ENCODE data around the gene HNRNPA1. TPM values are rescaled to one million over a fixed set of nuclear protein-coding genes. Genes with fewer than 3 reads are reported as not detected.

The HNRNPA1 gene
- total and polyA plus RNA-seq, 9 of the 15 experiments (the other 6 are each of a cell fraction or from before 2014, with no cell fraction given) = 1,166 to 2,703 (median 1,815) TPM

DNA sequence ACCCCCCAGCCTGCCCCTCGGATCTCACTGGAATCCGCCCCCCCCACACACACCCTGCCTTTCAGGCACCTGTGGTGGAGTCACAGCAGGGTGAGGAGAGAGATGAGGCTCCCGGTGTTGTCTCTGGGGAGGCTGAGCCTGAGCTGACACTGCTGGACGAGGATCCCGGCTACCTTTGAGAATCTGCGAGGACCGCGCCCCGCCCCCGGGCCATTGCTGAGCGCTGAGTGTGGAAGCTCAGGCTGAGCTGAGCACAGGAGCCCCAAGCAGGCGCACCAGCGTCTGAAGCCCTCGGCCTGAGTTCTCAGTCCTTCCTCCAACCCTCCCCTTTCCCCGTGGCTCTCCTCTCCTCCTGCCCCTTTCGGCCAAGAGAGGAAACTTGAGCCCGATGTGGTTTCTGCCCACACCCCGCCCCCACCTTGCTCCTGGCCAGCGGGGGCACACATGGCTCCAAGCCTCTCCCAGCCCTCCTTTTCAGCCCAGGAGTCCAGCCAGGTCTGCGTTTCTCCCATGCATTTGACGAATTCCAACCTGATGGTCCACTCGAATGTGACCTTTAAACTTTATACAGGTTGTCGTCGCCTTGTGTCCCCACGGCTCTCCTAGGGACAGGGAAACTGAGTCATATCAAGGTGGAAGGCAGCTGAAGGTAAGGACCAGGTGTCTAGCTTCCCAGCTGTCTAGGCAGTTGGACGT, 20.4 kb downstream of the HNRNPA1 start, which contains the start of gene NFE2:
Gene NFE2, minus strand, starts transcription at position 284 of the 696 bp plus-strand sequence. CDS start 5,767 bp downstream, outside the sequence.
- ChIA-PET POLR2A (interaction anchor here (0.5 to 4.1 kb wide), 10 partner anchors 10 to 639 kb away, joined by 3 to 19 read pairs (median 6); partner anchors contain the start of genes CBX5, COPZ1 and HNRNPA1), CTCF (ENCODE audit: low intra/inter-chr PET ratio) (interaction anchor here (0.7 kb wide), 1 partner anchor 1942 kb away, joined by 3 read pairs; no protein-coding TSS in a partner anchor)
- WGBS (ENCODE audit: insufficient coverage, low coverage, missing lambda C conversion rate) = under 1% methylated on average over 22 of the region's 26 CpGs
- Histone ChIP-seq H3K9me1 (ENCODE audit: control insufficient read depth, insufficient read depth, low read length) (no peaks in the 10 kb centered on the region), H3K9ac (ENCODE audit: insufficient read depth in 1 of 2, low read depth in 2 of 2, low read length in 2 of 2) (peak within 1 kb of the TSS; percentile 92 to 93), H3K79me2 (ENCODE audit: control insufficient read depth, insufficient read depth, low read length) (peaks cover 89% of the 10 kb centered on the region), H4K20me1 (replicated peaks; ENCODE audit: control insufficient read depth, insufficient read depth, low read length) (no peaks in the 10 kb centered on the region), H2AFZ (ENCODE audit: low read depth, low read length) (no peak within 1 kb of the TSS), H3K4me1 (replicated peaks in 1 of 2; ENCODE audit: control insufficient read depth in 2 of 2, insufficient read depth in 2 of 2, low read length in 2 of 2) (peaks cover 29 to 35% of the 10 kb centered on the region in 2 experiments), H3K27ac (ENCODE audit: extremely low read depth, low read depth, low read length) (peak within 1 kb of the TSS; percentile 88), H3K4me3 (peak within 1 kb of the TSS; percentile 78), H3K27me3 (ENCODE audit: control insufficient read depth in 2 of 2, insufficient read depth in 2 of 2, low read length in 2 of 2) (no peaks in the 10 kb centered on the region), H3K9me3 (replicated peaks; ENCODE audit: control insufficient read depth, insufficient read depth, low read depth, low read length) (no peaks in the 10 kb centered on the region), H3K36me3 (ENCODE audit: control insufficient read depth, insufficient read depth, low read length) (peaks cover 36% of the 10 kb centered on the region), H3K4me2 (ENCODE audit: insufficient read depth, low read length) (peak within 1 kb of the TSS; percentile 100)
- ATAC-seq (peak; percentile 81), DNase-seq (ENCODE audit: extremely low read depth in 1 of 4, low spot score in 3 of 4) (peak; percentile 70 to 94 (median 74)), FAIRE-seq (peak; percentile 67)
- in situ Hi-C loops (cut with MboI) (no loop called here), intact Hi-C loops (cut with micrococcal nuclease) (no loop called here)
- no TSS peak for BruUV-seq (replicated peaks)
- TF ChIP-seq CEBPB (tag; IDR thresholded peaks at IDR 0.05) (no peak), ZBTB8A (IDR thresholded peaks at IDR 0.05; ENCODE audit: partially characterized antibody) (no peak), CREBBP (IDR thresholded peaks at IDR 0.05; ENCODE audit: low read depth, low read length) (no peak), MTA2 (IDR thresholded peaks at IDR 0.05; ENCODE audit: low read depth) (peak; percentile 37), ZSCAN29 (IDR thresholded peaks at IDR 0.05) (no peak), HDAC1 (IDR thresholded peaks at IDR 0.05) (peak in 1 of 2 experiments; percentile 64; a peak in 1 of 4 replicates), TGIF2 (CRISPR knock-in tag; IDR thresholded peaks at IDR 0.05) (no peak), ESRRA (IDR thresholded peaks at IDR 0.05; ENCODE audit: borderline replicate concordance, low read depth) (peak; percentile 82; the same call in 1 of the 2 replicates), ETV5 (CRISPR knock-in tag; IDR thresholded peaks at IDR 0.05; ENCODE audit: low read depth) (peak; percentile 87), MED1 (CRISPR knock-in tag; IDR thresholded peaks at IDR 0.05; ENCODE audit: borderline replicate concordance) (no peak), SFPQ (IDR thresholded peaks at IDR 0.05; ENCODE audit: low read depth, low read length) (no peak), MCM3 (IDR thresholded peaks at IDR 0.05) (no peak), GABPB1 (CRISPR knock-in tag; IDR thresholded peaks at IDR 0.05) (0 out of 2 replicates have a peak, but pooled peaks have one; percentile 61), PKNOX1 (IDR thresholded peaks at IDR 0.05) (no peak; the same call in 1 of the 2 replicates), CLOCK (CRISPR knock-in tag; IDR thresholded peaks at IDR 0.05; ENCODE audit: borderline replicate concordance) (no peak), THRAP3 (IDR thresholded peaks at IDR 0.05; ENCODE audit: borderline replicate concordance) (peak; percentile 62; the same call in 1 of the 2 replicates), RNF2 (IDR thresholded peaks at IDR 0.05) (peak; percentile 81)

Data from K562 (cell line).